Mesenchymal stem cell (in vitro differentiated cells and primary cell): Measurements from ENCODE around the gene PCYT2.

Source experiments
- DNase-seq: peaks from one replicate; pipeline ENCODE4 v3.0.0-alpha.2; 2013
- H2AFZ ChIP-seq: one replicate; pipeline ENCODE4 v1.6.1; 2013; ENCODE audit warnings: low read depth, mild to moderate bottlenecking, control low read depth, inconsistent platforms, low read length, moderate library complexity
- H2AK5ac ChIP-seq: 2 replicates; pipeline ENCODE4 v1.6.1; 2013; ENCODE audit warnings: low read length, moderate library complexity, mild to moderate bottlenecking, inconsistent platforms; ENCODE audit not compliant: severe bottlenecking
- H2BK120ac ChIP-seq: one replicate; pipeline ENCODE4 v1.6.1; 2013; ENCODE audit warnings: low read depth, mild to moderate bottlenecking, inconsistent platforms, low read length, moderate library complexity
- H2BK12ac ChIP-seq, 2 experiments: one replicate each; pipeline ENCODE4 v1.6.1; 2013; ENCODE audit warnings: inconsistent platforms in 2 of 2, low read length in 2 of 2, mild to moderate bottlenecking in 2 of 2, moderate library complexity in 2 of 2, control low read depth in 1 of 2
- H2BK15ac ChIP-seq: one replicate; pipeline ENCODE4 v1.6.1; 2013; ENCODE audit warnings: mild to moderate bottlenecking, low read depth, inconsistent platforms; ENCODE audit not compliant: poor library complexity, severe bottlenecking
- H2BK5ac ChIP-seq: 2 replicates; pipeline ENCODE4 v1.6.1; 2013; ENCODE audit warnings: low read depth, mild to moderate bottlenecking, low read length, control low read depth, inconsistent platforms; ENCODE audit not compliant: poor library complexity, severe bottlenecking
- H3K14ac ChIP-seq, 2 experiments: one replicate each; pipeline ENCODE4 v1.6.1; 2013; ENCODE audit warnings: inconsistent platforms in 2 of 2, low read length in 2 of 2, control low read depth in 1 of 2, mild to moderate bottlenecking in 1 of 2, moderate library complexity in 1 of 2
- H3K18ac ChIP-seq, 2 experiments: one replicate each; pipeline ENCODE4 v1.6.1; 2013; ENCODE audit warnings: inconsistent platforms in 2 of 2, low read length in 2 of 2, control low read depth in 1 of 2, low read depth in 1 of 2, mild to moderate bottlenecking in 1 of 2
- H3K23ac ChIP-seq, 2 experiments: one replicate each; pipeline ENCODE4 v1.6.1; 2013; ENCODE audit warnings: inconsistent platforms in 2 of 2, low read length in 2 of 2, mild to moderate bottlenecking in 2 of 2, moderate library complexity in 2 of 2, control low read depth in 1 of 2
- H3K27ac ChIP-seq: 2 replicates; pipeline ENCODE4 v1.5.1; 2013; ENCODE audit warnings: mild to moderate bottlenecking, moderate library complexity, low read length, control low read depth, inconsistent platforms; ENCODE audit not compliant: poor library complexity, severe bottlenecking
- H3K27me3 ChIP-seq, 2 experiments: 2 replicates each; pipeline versions ENCODE4 v1.6.1 to v1.7.0; 2013; ENCODE audit warnings: low read length in 2 of 2, mild to moderate bottlenecking in 2 of 2, moderate library complexity in 2 of 2, control low read depth in 1 of 2, inconsistent platforms in 1 of 2; ENCODE audit not compliant: control insufficient read depth in 1 of 2, insufficient read depth in 1 of 2
- H3K36me3 ChIP-seq, 2 experiments: 2 replicates each; pipeline versions ENCODE4 v1.6.1 to v1.7.0; 2013; ENCODE audit warnings: low read length in 2 of 2, control low read depth in 1 of 2, inconsistent platforms in 1 of 2, low read depth in 1 of 2, mild to moderate bottlenecking in 1 of 2; ENCODE audit not compliant: insufficient read depth in 2 of 2, control insufficient read depth in 1 of 2
- H3K4ac ChIP-seq, 2 experiments: one replicate each; pipeline ENCODE4 v1.6.1; 2013; ENCODE audit warnings: inconsistent platforms in 2 of 2, low read length in 2 of 2, mild to moderate bottlenecking in 2 of 2, moderate library complexity in 2 of 2, control low read depth in 1 of 2, low read depth in 1 of 2
- H3K4me1 ChIP-seq: 2 replicates; pipeline ENCODE4 v1.6.1; 2013; ENCODE audit warnings: low read depth, low read length, control low read depth; ENCODE audit not compliant: control insufficient read depth, insufficient read depth
- H3K4me2 ChIP-seq: 2 replicates; pipeline ENCODE4 v1.6.1; 2013; ENCODE audit warnings: low read length, mild to moderate bottlenecking, inconsistent platforms; ENCODE audit not compliant: poor library complexity, severe bottlenecking
- H3K4me3 ChIP-seq, 2 experiments: 2 replicates each; pipeline versions ENCODE4 v1.5.1 to v1.7.0; 2013; ENCODE audit warnings: low read length in 2 of 2, mild to moderate bottlenecking in 2 of 2, control low read depth in 1 of 2, low read depth in 1 of 2; ENCODE audit not compliant: insufficient read depth in 1 of 2
- H3K79me1 ChIP-seq: replicated peaks from 2 replicates; pipeline ENCODE4 v1.6.1; 2013; ENCODE audit warnings: mild to moderate bottlenecking, control low read depth, low read length, inconsistent platforms; ENCODE audit not compliant: poor library complexity, severe bottlenecking
- H3K9ac ChIP-seq: 2 replicates; pipeline ENCODE4 v1.7.0; 2013; ENCODE audit warnings: mild to moderate bottlenecking, low read length, moderate library complexity
- H3K9me3 ChIP-seq: 2 replicates; pipeline ENCODE4 v1.7.0; 2013; ENCODE audit warnings: mild to moderate bottlenecking, low read length; ENCODE audit not compliant: control insufficient read depth
- H4K8ac ChIP-seq: one replicate; pipeline ENCODE4 v1.6.1; 2013; ENCODE audit warnings: inconsistent platforms, mild to moderate bottlenecking, low read length, moderate library complexity
- H4K91ac ChIP-seq: one replicate; pipeline ENCODE4 v1.6.1; 2013; ENCODE audit warnings: mild to moderate bottlenecking, low read length, inconsistent platforms
- whole genome bisulfite sequencing: methylation state at CpG from one replicate; pipeline ENCODE4 v1.1.7; 2013; ENCODE audit warnings: mixed read lengths; 5-methylcytosine and 5-hydroxymethylcytosine counted together

Gene PCYT2

GRCh38 chr17:81895400-81895799 is 15.8 kb downstream of the PCYT2 start:
- no peak overlapping the region for H3K14ac ChIP-seq
- H3K4me2 ChIP-seq = no peak overlapping the region
- no peak overlapping the region for H3K4ac ChIP-seq
- no peak overlapping the region for H4K8ac ChIP-seq
- H3K9ac ChIP-seq = no peak overlapping the region
- no peak overlapping the region for H3K27ac ChIP-seq
- H3K4me1 ChIP-seq = peaks cover 38% of the 10 kb centered on the region
- no peak overlapping the region for H2AK5ac ChIP-seq
- H2BK12ac ChIP-seq = no peak overlapping the region
- no peak overlapping the region for H2BK15ac ChIP-seq
- H4K91ac ChIP-seq = no peak overlapping the region
- H3K23ac ChIP-seq = no peak overlapping the region
- H3K79me1 ChIP-seq = peaks cover 20% of the 10 kb centered on the region
- peaks cover 39 to 55% of the 10 kb centered on the region in 2 experiments for H3K36me3 ChIP-seq
- H3K18ac ChIP-seq = no peak overlapping the region
- H3K9me3 ChIP-seq = no peaks in the 10 kb centered on the region
- H3K27me3 ChIP-seq = no peaks in the 10 kb centered on the region
- no peak overlapping the region for H2AFZ ChIP-seq
- no peak for DNase-seq
- H3K4me3 ChIP-seq = no peak overlapping the region
- H2BK5ac ChIP-seq = no peak overlapping the region
- over 99% methylated on average over 8 of the region's 11 CpGs for WGBS
- no peak overlapping the region for H2BK120ac ChIP-seq

GRCh38 chr17:81891303-81891552 is 20.0 kb downstream of the PCYT2 start:
- under 1% methylated on average over 36 of the region's 40 CpGs for WGBS

GRCh38 chr17:81890447-81891302 is 20.5 kb downstream of the PCYT2 start:
- Histone ChIP-seq H3K4ac (peak overlapping the region; percentile 36 to 88), H4K8ac (peak overlapping the region; percentile 29), H3K4me3 (peak overlapping the region; percentile 86 to 95), H3K4me1 (peaks cover 37% of the 10 kb centered on the region), H3K79me1 (peaks cover 29% of the 10 kb centered on the region), H2BK12ac (peak overlapping the region in 1 of 2 experiments; percentile 72), H2AFZ (no peak overlapping the region), H3K27ac (no peak overlapping the region), H3K4me2 (peak overlapping the region; percentile 95), H3K18ac (peak overlapping the region; percentile 22 to 65), H3K9me3 (no peaks in the 10 kb centered on the region), H3K27me3 (no peaks in the 10 kb centered on the region), H2AK5ac (no peak overlapping the region), H2BK15ac (no peak overlapping the region), H4K91ac (peak overlapping the region; percentile 61), H3K36me3 (peaks cover 58 to 60% of the 10 kb centered on the region in 2 experiments), H3K23ac (peak overlapping the region in 1 of 2 experiments; percentile 89), H2BK120ac (peak overlapping the region; percentile 97), H3K9ac (peak overlapping the region; percentile 96), H3K14ac (peak overlapping the region in 1 of 2 experiments; percentile 90), H2BK5ac (no peak overlapping the region)
- peak; percentile 29 for DNase-seq
- WGBS = 17% methylated on average over 56 of the region's 69 CpGs

More at GRCh38 chr17:81891303-81891552, 20.0 kb downstream of the PCYT2 start:
- no peak for DNase-seq
- Histone ChIP-seq H3K9me3 (no peaks in the 10 kb centered on the region), H2BK15ac (no peak overlapping the region), H2BK120ac (peak overlapping the region; percentile 97), H4K8ac (peak overlapping the region; percentile 29), H3K4me1 (peaks cover 31% of the 10 kb centered on the region), H3K79me1 (peaks cover 27% of the 10 kb centered on the region), H2BK12ac (no peak overlapping the region), H2AFZ (no peak overlapping the region), H3K23ac (no peak overlapping the region), H3K9ac (peak overlapping the region; percentile 96), H3K4me2 (no peak overlapping the region), H3K14ac (no peak overlapping the region), H3K27me3 (no peaks in the 10 kb centered on the region), H2BK5ac (no peak overlapping the region), H4K91ac (no peak overlapping the region), H3K36me3 (peaks cover 56 to 59% of the 10 kb centered on the region in 2 experiments), H3K4me3 (peak overlapping the region; percentile 86 to 95), H3K18ac (peak overlapping the region; percentile 22 to 65), H2AK5ac (no peak overlapping the region), H3K27ac (no peak overlapping the region), H3K4ac (peak overlapping the region in 1 of 2 experiments; percentile 88)

DNA sequence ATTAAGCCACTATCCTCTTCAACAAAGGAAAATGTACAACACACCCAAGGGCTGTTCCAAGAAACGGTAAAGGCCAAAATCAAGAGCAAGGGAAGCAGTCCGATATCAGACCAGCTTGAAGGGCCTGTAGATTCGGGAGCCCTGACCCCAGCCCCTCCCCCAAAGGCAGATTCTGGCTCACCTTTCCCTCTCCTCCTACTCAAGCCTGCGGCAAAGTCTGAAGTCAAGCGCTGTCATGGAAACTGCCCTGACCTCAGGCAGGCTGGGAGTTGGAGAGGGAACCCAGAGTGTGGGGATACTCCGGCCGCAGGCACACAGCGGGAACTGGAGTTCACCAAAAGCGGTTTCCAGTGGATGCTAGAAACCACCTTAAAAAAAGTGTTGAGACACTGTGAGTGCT is 21.6 kb downstream of the PCYT2 start:
- no peak overlapping the region for H3K18ac ChIP-seq
- H3K4me2 ChIP-seq = no peak overlapping the region
- H2BK12ac ChIP-seq = peak overlapping the region in 1 of 2 experiments; percentile 8
- no peak overlapping the region for H2BK15ac ChIP-seq
- H3K79me1 ChIP-seq = peaks cover 31% of the 10 kb centered on the region
- WGBS = 95% methylated on average over 8 of the region's 9 CpGs
- peak overlapping the region in 1 of 2 experiments; percentile 95 for H3K4me3 ChIP-seq
- no peak overlapping the region for H3K4ac ChIP-seq
- H2BK120ac ChIP-seq = no peak overlapping the region
- peaks cover 59 to 62% of the 10 kb centered on the region in 2 experiments for H3K36me3 ChIP-seq
- H3K23ac ChIP-seq = peak overlapping the region in 1 of 2 experiments; percentile 36
- H4K8ac ChIP-seq = no peak overlapping the region
- no peak overlapping the region for H3K27ac ChIP-seq
- no peak overlapping the region for H3K14ac ChIP-seq
- no peak overlapping the region for H2AK5ac ChIP-seq
- H4K91ac ChIP-seq = no peak overlapping the region
- H3K9ac ChIP-seq = peak overlapping the region; percentile 96
- H3K4me1 ChIP-seq = peaks cover 43% of the 10 kb centered on the region
- no peaks in the 10 kb centered on the region for H3K27me3 ChIP-seq
- H2AFZ ChIP-seq = no peak overlapping the region
- no peak overlapping the region for H2BK5ac ChIP-seq
- H3K9me3 ChIP-seq = no peaks in the 10 kb centered on the region
- no peak for DNase-seq
